HEK293 (cell line): ENCODE data around the gene ZFYVE21.
A peak's percentile ranks its signal among the peaks of the same experiment; 100 is the strongest.

Experiments
- CTCF ChIA-PET: fragments of 350-600 bp; formaldehyde crosslinking; extraction: SDS; loops from one replicate; lab custom pipeline; 2021; ENCODE audit warnings: antibody characterized with exemption; lab: Yijun Ruan, JAX
- POLR2A ChIA-PET: fragments of 300-600 bp; formaldehyde crosslinking; extraction: SDS; loops from one replicate; lab custom pipeline; 2020; ENCODE audit warnings: antibody characterized with exemption, inconsistent platforms; lab: Yijun Ruan, JAX
- H3K27ac ChIP-seq: fragments of 200-500 bp; sonication (Bioruptor generic); 2 replicates; pipeline ENCODE4 v1.5.1; 2014; ENCODE audit warnings: low read depth, low read length, control low read depth, inconsistent platforms; ENCODE audit errors: extremely low read depth
- H3K36me3 ChIP-seq, 2 experiments: fragments of 200-500 bp in 1 of 2; sonication (Bioruptor generic) in 1 of 2; 1 replicate in 1 of 2; 2 replicates in 1 of 2; pipeline ENCODE4 v1.5.1; 2014 to 2017; ENCODE audit warnings: inconsistent platforms in 2 of 2, low read length in 2 of 2; ENCODE audit not compliant: control insufficient read depth in 2 of 2, insufficient read depth in 1 of 2
- H3K4me1 ChIP-seq: fragments of 200-500 bp; sonication (Bioruptor generic); 2 replicates; pipeline ENCODE4 v1.5.1; 2014; ENCODE audit warnings: mild to moderate bottlenecking, low read length, inconsistent platforms; ENCODE audit not compliant: control insufficient read depth, insufficient read depth
- H3K4me3 ChIP-seq: 2 replicates; pipeline ENCODE4 v1.5.1; 2011; ENCODE audit warnings: low read depth, mild to moderate bottlenecking, control low read depth, low read length, moderate library complexity
- H3K9me3 ChIP-seq: fragments of 200-500 bp; sonication (Bioruptor generic); 2 replicates; pipeline ENCODE4 v1.5.1; 2014; ENCODE audit warnings: low read depth, low read length, inconsistent platforms; ENCODE audit not compliant: control insufficient read depth, insufficient read depth
- FEZF1 ChIP-seq: fragments of 450-650 bp; formaldehyde crosslinking; IDR thresholded peaks from 2 replicates; pipeline ENCODE4 v1.5.1; 2016; ENCODE audit warnings: missing biosample characterization, missing genetic modification characterization
- HOXD13 ChIP-seq: sonication (generic); formaldehyde crosslinking; IDR thresholded peaks from 2 replicates; pipeline ENCODE4 v1.8.0; 2022; ENCODE audit warnings: missing genetic modification reagents, borderline replicate concordance
- REST ChIP-seq: fragments of 450-650 bp; formaldehyde crosslinking; IDR thresholded peaks from 2 replicates; pipeline ENCODE4 v1.5.1; 2016; ENCODE audit warnings: missing biosample characterization, missing genetic modification characterization
- SALL2 ChIP-seq: fragments of 450-650 bp; formaldehyde crosslinking; IDR thresholded peaks from 2 replicates; pipeline ENCODE4 v1.5.0; 2017; ENCODE audit warnings: missing biosample characterization, mild to moderate bottlenecking, missing genetic modification characterization, borderline replicate concordance
- ZBTB17 ChIP-seq: fragments of 450-650 bp; formaldehyde crosslinking; IDR thresholded peaks from 2 replicates; pipeline ENCODE4 v1.5.1; 2016; ENCODE audit warnings: missing biosample characterization, missing genetic modification characterization
- ZNF146 ChIP-seq: fragments of 450-650 bp; formaldehyde crosslinking; IDR thresholded peaks from 2 replicates; pipeline ENCODE4 v1.5.1; 2016; ENCODE audit warnings: missing biosample characterization, missing genetic modification characterization
- ZNF157 ChIP-seq: fragments of 450-650 bp; formaldehyde crosslinking; IDR thresholded peaks from 2 replicates; pipeline ENCODE4 v1.5.1; 2016; ENCODE audit warnings: missing biosample characterization, missing genetic modification characterization
- ZNF16 ChIP-seq: fragments of 450-650 bp; formaldehyde crosslinking; IDR thresholded peaks from 2 replicates; pipeline ENCODE4 v1.5.1; 2016; ENCODE audit warnings: low read depth, missing biosample characterization, missing genetic modification characterization
- ZNF324 ChIP-seq: fragments of 450-650 bp; formaldehyde crosslinking; IDR thresholded peaks from 2 replicates; pipeline ENCODE4 v1.5.1; 2016; ENCODE audit warnings: missing biosample characterization, missing genetic modification characterization
- ZNF426 ChIP-seq: fragments of 450-650 bp; formaldehyde crosslinking; IDR thresholded peaks from 2 replicates; pipeline ENCODE4 v1.5.1; 2017; ENCODE audit warnings: missing biosample characterization, missing genetic modification characterization, mild to moderate bottlenecking, inconsistent platforms, moderate library complexity
- ZNF488 ChIP-seq: fragments of 450-650 bp; formaldehyde crosslinking; IDR thresholded peaks from 2 replicates; pipeline ENCODE4 v1.5.1; 2016; ENCODE audit warnings: missing biosample characterization, missing genetic modification characterization
- ZNF510 ChIP-seq: fragments of 450-650 bp; formaldehyde crosslinking; IDR thresholded peaks from 2 replicates; pipeline ENCODE4 v1.5.1; 2018; ENCODE audit warnings: mild to moderate bottlenecking, missing genetic modification characterization, missing biosample characterization; ENCODE audit not compliant: insufficient replicate concordance
- ZNF549 ChIP-seq: fragments of 450-650 bp; IDR thresholded peaks from 2 replicates; pipeline ENCODE4 v1.5.1; 2018; ENCODE audit warnings: missing biosample characterization, missing genetic modification characterization, mild to moderate bottlenecking, inconsistent platforms, moderate library complexity
- ZNF555 ChIP-seq: fragments of 450-650 bp; formaldehyde crosslinking; conservative IDR thresholded peaks from 2 replicates; pipeline ENCODE4 v1.5.1; 2017; ENCODE audit warnings: missing biosample characterization, mild to moderate bottlenecking, missing genetic modification characterization, inconsistent platforms
- ZNF596 ChIP-seq: fragments of 450-650 bp; IDR thresholded peaks from 2 replicates; pipeline ENCODE4 v1.5.0; 2018; ENCODE audit warnings: missing biosample characterization, mild to moderate bottlenecking, missing genetic modification characterization, moderate library complexity
- ZNF677 ChIP-seq: fragments of 450-650 bp; IDR thresholded peaks from 2 replicates; pipeline ENCODE4 v1.5.0; 2018; ENCODE audit warnings: missing biosample characterization, mild to moderate bottlenecking, missing genetic modification characterization, moderate library complexity
- ZNF837 ChIP-seq: fragments of 450-650 bp; formaldehyde crosslinking; IDR thresholded peaks from 2 replicates; pipeline ENCODE4 v1.5.1; 2016; ENCODE audit warnings: missing biosample characterization, missing genetic modification characterization
- ZSCAN30 ChIP-seq: fragments of 450-650 bp; IDR thresholded peaks from 2 replicates; pipeline ENCODE4 v1.5.1; 2018; ENCODE audit warnings: missing biosample characterization, mild to moderate bottlenecking, missing genetic modification characterization, moderate library complexity
- ZSCAN4 ChIP-seq: fragments of 450-650 bp; formaldehyde crosslinking; IDR thresholded peaks from 2 replicates; pipeline ENCODE4 v1.5.1; 2017; ENCODE audit warnings: missing biosample characterization, missing genetic modification characterization

The ZFYVE21 gene

GRCh38 chr14:103749452-103749851 lies 33.8 kb downstream of the ZFYVE21 start (continued):
- TF ChIP-seq ZNF555 (no peak), ZNF549 (tag by site-specific recombination) (no peak), REST (tag by site-specific recombination) (no peak), ZSCAN4 (tag by site-specific recombination) (no peak)

- H3K4me3 ChIP-seq: no peak overlapping the region
- TF ChIP-seq ZNF16 (tag by site-specific recombination) (no peak), ZNF324 (tag by site-specific recombination) (no peak), ZNF837 (no peak), REST (tag by site-specific recombination) (no peak)
- TF ChIP-seq, all 188 proteins: peak for 0
These were observed 34.2 kb downstream of the ZFYVE21 start for GRCh38 chr14:103749860-103750259.

GRCh38 chr14:103753774-103754173 lies 38.2 kb downstream of the ZFYVE21 start:
- no peaks in the 10 kb centered on the region for H3K9me3 ChIP-seq
- no peak overlapping the region for H3K27ac ChIP-seq
- H3K36me3 ChIP-seq: peaks cover 5 to 22% of the 10 kb centered on the region in 2 experiments
- POLR2A ChIA-PET: no interaction called here
- CTCF ChIA-PET: interaction anchor here (0.9 kb wide), 1 partner anchor 147 kb away, joined by 4 read pairs; no protein-coding TSS in a partner anchor
- H3K4me3 ChIP-seq: no peak overlapping the region
- TF ChIP-seq ZNF157 (tag by site-specific recombination) (peak; percentile 83), ZSCAN30 (tag by site-specific recombination) (no peak)
- no peaks in the 10 kb centered on the region; the same call in 1 of the 2 replicates for H3K4me1 ChIP-seq

More at GRCh38 chr14:103749860-103750259, 34.2 kb downstream of the ZFYVE21 start:
- CTCF ChIA-PET: no interaction called here
- POLR2A ChIA-PET: no interaction called here
- no peaks in the 10 kb centered on the region for H3K4me1 ChIP-seq
- no peak overlapping the region for H3K27ac ChIP-seq
- H3K36me3 ChIP-seq: peaks cover 5 to 53% of the 10 kb centered on the region in 2 experiments
- H3K9me3 ChIP-seq: no peaks in the 10 kb centered on the region

- Histone ChIP-seq H3K4me3 (no peak overlapping the region), H3K4me1 (no peaks in the 10 kb centered on the region; the same call in 1 of the 2 replicates), H3K36me3 (peaks cover 5 to 11% of the 10 kb centered on the region in 2 experiments), H3K9me3 (no peaks in the 10 kb centered on the region), H3K27ac (no peak overlapping the region)
- CTCF ChIA-PET: no interaction called here
- POLR2A ChIA-PET: no interaction called here
- TF ChIP-seq ZNF677 (tag by site-specific recombination): no peak
- no peak for TF ChIP-seq FEZF1 (tag by site-specific recombination)
- TF ChIP-seq ZNF596 (tag by site-specific recombination): no peak
- TF ChIP-seq ZNF510 (tag by site-specific recombination): no peak
- no peak for TF ChIP-seq ZNF488 (tag by site-specific recombination)
- TF ChIP-seq HOXD13 (CRISPR knock-in tag): no peak
- TF ChIP-seq ZNF146: no peak
- TF ChIP-seq ZNF426 (tag by site-specific recombination): no peak
- no peak for TF ChIP-seq SALL2 (tag by site-specific recombination)
- no peak for TF ChIP-seq ZBTB17 (tag by site-specific recombination)
These were observed 39.5 kb downstream of the ZFYVE21 start for GRCh38 chr14:103755060-103755459.
